OCI-LY7 (cell line): Measurements from ENCODE around the gene NAALADL2. TPM values are rescaled to one million over a fixed set of nuclear protein-coding genes. Genes with fewer than 3 reads are reported as not detected.

Experiments used
- BruUV-seq: library from RNA; stranded (reverse); fragments of 400-500 nt; replicated peaks from 2 replicates; lab custom pipeline; 2021; lab: Mats Ljungman, UMichigan
- CTCF ChIA-PET: fragments of 300-600 bp; sonication (Branson Sonifier 250); formaldehyde crosslinking; loops from one replicate; lab custom pipeline; 2022; ENCODE audit warnings: antibody characterized with exemption; ENCODE audit not compliant: unreplicated experiment; lab: Charles Lee
- POLR2A ChIA-PET: fragments of 300-600 bp; sonication (Branson Sonifier 250); formaldehyde crosslinking; loops from one replicate; lab custom pipeline; 2022; ENCODE audit warnings: antibody characterized with exemption; lab: Charles Lee
- DNase-seq: peaks from one replicate; pipeline ENCODE4 v3.0.0-alpha.2; 2015; ENCODE audit warnings: low spot score
- H2AFZ ChIP-seq: fragments of 200-600 bp; sonication (generic), shearing (Covaris generic); 2 replicates; pipeline ENCODE4 v1.6.1; 2014; ENCODE audit warnings: mild to moderate bottlenecking, antibody characterized with exemption, low read length, moderate library complexity
- H3K27ac ChIP-seq: fragments of 200-600 bp; sonication (generic); 2 replicates; pipeline ENCODE4 v1.5.1; 2014; ENCODE audit warnings: mixed run types, low read depth, mild to moderate bottlenecking, moderate library complexity, low read length, inconsistent platforms; ENCODE audit not compliant: poor library complexity, severe bottlenecking
- H3K36me3 ChIP-seq: fragments of 200-600 bp; sonication (generic); 2 replicates; pipeline ENCODE4 v1.6.1; 2014; ENCODE audit warnings: mild to moderate bottlenecking, antibody characterized with exemption, low read length, moderate library complexity, mixed read lengths; ENCODE audit not compliant: insufficient read depth
- H3K4me1 ChIP-seq: fragments of 200-600 bp; sonication (generic); 2 replicates; pipeline ENCODE4 v1.5.1; 2014; ENCODE audit warnings: mild to moderate bottlenecking, low read length; ENCODE audit not compliant: insufficient read depth, poor library complexity, severe bottlenecking
- H3K4me2 ChIP-seq: fragments of 200-600 bp; sonication (generic); 2 replicates; pipeline ENCODE4 v1.6.1; 2014; ENCODE audit warnings: mild to moderate bottlenecking, low read length
- H3K4me3 ChIP-seq: fragments of 200-600 bp; sonication (generic); 2 replicates; pipeline ENCODE4 v1.5.1; 2014; ENCODE audit warnings: mild to moderate bottlenecking, low read depth, low read length; ENCODE audit not compliant: poor library complexity, severe bottlenecking
- H3K79me2 ChIP-seq: fragments of 200-600 bp; sonication (generic); 2 replicates; pipeline ENCODE4 v1.6.1; 2016; ENCODE audit warnings: low read depth, mild to moderate bottlenecking, low read length, moderate library complexity, mixed read lengths; ENCODE audit not compliant: insufficient read depth
- H3K9me2 ChIP-seq: fragments of 200-600 bp; sonication (generic); 2 replicates; pipeline ENCODE4 v1.6.1; 2016; ENCODE audit warnings: mild to moderate bottlenecking, low read length, mixed read lengths; ENCODE audit not compliant: insufficient read depth
- H3K9me3 ChIP-seq: fragments of 200-600 bp; sonication (generic); 2 replicates; pipeline ENCODE4 v1.6.1; 2014; ENCODE audit warnings: mild to moderate bottlenecking, mixed run types, low read length, mixed read lengths
- H4K20me1 ChIP-seq: fragments of 200-600 bp; sonication (generic); 2 replicates; pipeline ENCODE4 v1.6.1; 2014; ENCODE audit warnings: mild to moderate bottlenecking, antibody characterized with exemption, low read length, moderate library complexity, mixed read lengths; ENCODE audit not compliant: insufficient read depth
- EZH2phosphoT487 ChIP-seq: fragments of 200-600 bp; sonication (generic); IDR thresholded peaks from 2 replicates; pipeline ENCODE4 v1.6.1; 2018; ENCODE audit warnings: low read depth, borderline replicate concordance, mild to moderate bottlenecking, mixed run types, antibody characterized with exemption, low read length, moderate library complexity, mixed read lengths
- intact Hi-C: fragments of 100-400 bp; cut with micrococcal nuclease; formaldehyde crosslinking; loops from one replicate; pipeline ENCODE4 v1.10.0; 2022; ENCODE audit not compliant: unreplicated experiment
- total RNA-seq, 2 experiments: library from RNA; depleted of rRNA in 1 of 2; stranded (reverse); fragments of >200 nt in 1 of 2; shearing (Covaris generic) in 1 of 2; gene quantifications; 2 replicates each; pipeline ENCODE4 v1.2.3, GENCODE V29; 2014 to 2022
- TF ChIP-seq, protein P1 (sequence below): fragments of 200-600 bp; sonication (generic); conservative IDR thresholded peaks from 2 replicates; pipeline ENCODE4 v1.5.1; 2014; ENCODE audit warnings: mild to moderate bottlenecking, antibody characterized with exemption, low read length, moderate library complexity, mixed read lengths

The NAALADL2 gene
- total RNA-seq, 2 experiments from 2014 or later = 0.25 to 0.70 TPM

DNA sequence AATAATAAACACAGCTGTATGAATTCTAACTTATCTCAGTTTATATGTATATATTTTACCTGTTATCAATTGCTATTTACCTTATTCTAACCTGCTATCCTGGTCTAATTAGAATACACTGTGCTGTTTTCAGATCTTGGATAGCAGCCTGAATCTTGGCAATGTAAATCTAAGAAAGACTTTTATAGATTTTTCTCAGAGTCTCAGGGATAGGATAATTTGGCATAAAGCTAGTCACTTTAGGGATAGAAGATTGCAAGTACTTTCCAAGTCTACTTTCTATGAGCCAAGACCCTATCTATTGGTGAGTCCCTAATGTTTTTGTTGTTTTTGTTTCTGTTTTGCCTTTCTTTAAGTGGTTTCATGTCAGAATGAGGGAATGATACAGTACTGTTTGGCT, 695.7 kb downstream of the NAALADL2 start:
- TF ChIP-seq, protein P1, sequence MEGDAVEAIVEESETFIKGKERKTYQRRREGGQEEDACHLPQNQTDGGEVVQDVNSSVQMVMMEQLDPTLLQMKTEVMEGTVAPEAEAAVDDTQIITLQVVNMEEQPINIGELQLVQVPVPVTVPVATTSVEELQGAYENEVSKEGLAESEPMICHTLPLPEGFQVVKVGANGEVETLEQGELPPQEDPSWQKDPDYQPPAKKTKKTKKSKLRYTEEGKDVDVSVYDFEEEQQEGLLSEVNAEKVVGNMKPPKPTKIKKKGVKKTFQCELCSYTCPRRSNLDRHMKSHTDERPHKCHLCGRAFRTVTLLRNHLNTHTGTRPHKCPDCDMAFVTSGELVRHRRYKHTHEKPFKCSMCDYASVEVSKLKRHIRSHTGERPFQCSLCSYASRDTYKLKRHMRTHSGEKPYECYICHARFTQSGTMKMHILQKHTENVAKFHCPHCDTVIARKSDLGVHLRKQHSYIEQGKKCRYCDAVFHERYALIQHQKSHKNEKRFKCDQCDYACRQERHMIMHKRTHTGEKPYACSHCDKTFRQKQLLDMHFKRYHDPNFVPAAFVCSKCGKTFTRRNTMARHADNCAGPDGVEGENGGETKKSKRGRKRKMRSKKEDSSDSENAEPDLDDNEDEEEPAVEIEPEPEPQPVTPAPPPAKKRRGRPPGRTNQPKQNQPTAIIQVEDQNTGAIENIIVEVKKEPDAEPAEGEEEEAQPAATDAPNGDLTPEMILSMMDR = no peak
- no peak for TF ChIP-seq EZH2phosphoT487
- no peaks in the 10 kb centered on the region for H3K9me3 ChIP-seq
- H3K4me3 ChIP-seq = no peak overlapping the region
- ChIA-PET CTCF (no interaction called here), POLR2A (no interaction called here)
- no peaks in the 10 kb centered on the region for H3K36me3 ChIP-seq
- H3K4me2 ChIP-seq = no peak overlapping the region
- no peaks in the 10 kb centered on the region for H3K9me2 ChIP-seq
- H3K4me1 ChIP-seq = no peaks in the 10 kb centered on the region
- no peak for DNase-seq
- H3K79me2 ChIP-seq = no peaks in the 10 kb centered on the region
- no peak overlapping the region for H3K27ac ChIP-seq
- H2AFZ ChIP-seq = no peak overlapping the region
- H4K20me1 ChIP-seq = no peaks in the 10 kb centered on the region
- intact Hi-C loops = no loop called here
- BruUV-seq = no TSS peak

DNA sequence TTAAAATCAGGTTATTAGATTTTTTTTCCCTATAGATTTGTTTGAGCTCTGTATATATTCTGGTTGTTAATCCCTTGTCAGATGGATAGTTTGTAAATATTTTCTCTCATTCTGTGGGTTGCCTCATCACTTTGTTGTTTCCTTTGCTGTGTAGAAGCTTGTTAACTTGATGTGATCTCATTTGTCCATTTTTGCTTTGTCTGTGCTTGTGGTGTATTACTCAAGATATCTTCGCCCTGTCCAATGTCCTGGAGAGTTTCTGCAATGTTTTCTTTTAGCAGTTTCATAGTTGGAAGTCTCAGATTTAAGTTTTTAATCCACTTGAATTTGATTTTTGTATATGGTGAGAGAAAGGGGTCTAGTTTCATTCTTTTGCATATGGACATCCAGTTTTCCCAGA, 699.1 kb downstream of the NAALADL2 start:
- CTCF ChIA-PET = no interaction called here
- Histone ChIP-seq H2AFZ (no peak overlapping the region), H3K27ac (no peak overlapping the region), H3K4me2 (no peak overlapping the region), H4K20me1 (no peaks in the 10 kb centered on the region), H3K36me3 (no peaks in the 10 kb centered on the region), H3K9me3 (no peaks in the 10 kb centered on the region), H3K79me2 (no peaks in the 10 kb centered on the region), H3K4me3 (no peak overlapping the region), H3K9me2 (no peaks in the 10 kb centered on the region), H3K4me1 (no peaks in the 10 kb centered on the region)
- TF ChIP-seq EZH2phosphoT487 = no peak
- TF ChIP-seq, protein P1 = no peak
- BruUV-seq = no TSS peak
- DNase-seq = no peak
- POLR2A ChIA-PET = interaction anchor here (0.7 kb wide), 2 partner anchors 484 to 1075 kb away, joined by 4 to 6 read pairs; no protein-coding TSS in a partner anchor
- intact Hi-C loops = no loop called here

DNA sequence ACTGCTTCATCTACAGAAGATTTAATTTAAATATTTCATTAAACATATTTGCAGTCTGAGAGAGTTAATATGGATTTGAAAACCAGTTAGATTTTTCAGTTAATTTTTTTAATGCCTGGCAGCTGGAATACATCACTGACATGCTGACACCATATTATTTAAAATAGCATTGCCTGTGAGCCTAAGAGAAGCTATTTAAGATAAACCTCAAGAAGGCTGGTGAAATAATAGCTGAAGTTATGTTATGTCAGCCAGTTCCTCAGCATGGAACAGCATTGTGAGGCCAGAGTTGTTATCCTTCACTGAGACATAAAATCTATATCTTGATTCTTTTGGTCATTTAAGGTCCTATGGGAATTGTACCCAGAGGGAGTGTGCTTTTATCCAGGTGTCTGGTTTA, 705.2 kb downstream of the NAALADL2 start:
- DNase-seq = no peak
- H4K20me1 ChIP-seq = no peaks in the 10 kb centered on the region
- POLR2A ChIA-PET = no interaction called here
- no TSS peak for BruUV-seq
- intact Hi-C loops = no loop called here
- no peaks in the 10 kb centered on the region for H3K79me2 ChIP-seq
- H3K4me1 ChIP-seq = no peaks in the 10 kb centered on the region
- CTCF ChIA-PET = no interaction called here
- no peak overlapping the region for H3K4me2 ChIP-seq
- H3K9me2 ChIP-seq = no peaks in the 10 kb centered on the region
- H2AFZ ChIP-seq = no peak overlapping the region
- no peak overlapping the region for H3K4me3 ChIP-seq
- TF ChIP-seq, protein P1 = no peak
- no peak for TF ChIP-seq EZH2phosphoT487
- H3K36me3 ChIP-seq = no peaks in the 10 kb centered on the region
- no peaks in the 10 kb centered on the region for H3K9me3 ChIP-seq
- H3K27ac ChIP-seq = no peak overlapping the region
